HUES64 (cell line): ENCODE results near the gene APBA2.

ENCODE experiments used
- H3K27ac ChIP-seq: 2 replicates; pipeline ENCODE4 v1.7.0; 2013; ENCODE audit warnings: low read depth, low read length, inconsistent platforms
- H3K27me3 ChIP-seq: 2 replicates; pipeline ENCODE4 v1.6.1; 2013; ENCODE audit warnings: mild to moderate bottlenecking, low read length; ENCODE audit not compliant: insufficient read depth
- H3K36me3 ChIP-seq: 2 replicates; pipeline ENCODE4 v1.6.1; 2013; ENCODE audit warnings: mild to moderate bottlenecking, low read length; ENCODE audit not compliant: insufficient read depth
- H3K4me1 ChIP-seq: 2 replicates; pipeline ENCODE4 v1.6.1; 2013; ENCODE audit warnings: mild to moderate bottlenecking, low read length, moderate library complexity; ENCODE audit not compliant: insufficient read depth
- H3K4me3 ChIP-seq: 2 replicates; pipeline ENCODE4 v1.5.1; 2013; ENCODE audit warnings: mild to moderate bottlenecking, low read length, moderate library complexity
- H3K9ac ChIP-seq: 2 replicates; pipeline ENCODE4 v1.6.1; 2013; ENCODE audit warnings: mild to moderate bottlenecking, low read depth, low read length
- H3K9me3 ChIP-seq: 2 replicates; pipeline ENCODE4 v1.6.1; 2013; ENCODE audit warnings: low read depth, low read length; ENCODE audit not compliant: insufficient read depth
- WGBS: fragments of 150-250, 120-280 bp; methylation state at CpG from one replicate; pipeline ENCODE4 v1.1.7; 2013; ENCODE audit warnings: missing lambda C conversion rate; 5-methylcytosine and 5-hydroxymethylcytosine counted together

Gene APBA2

GRCh38 chr15:29120593-29121368, 235.0 kb downstream of the APBA2 start:
- Histone ChIP-seq H3K27ac (no peak overlapping the region), H3K4me1 (0 out of 2 replicates have a peak, but pooled peaks cover under 1% of the 10 kb centered on the region), H3K9me3 (no peaks in the 10 kb centered on the region), H3K4me3 (no peak overlapping the region), H3K27me3 (no peaks in the 10 kb centered on the region; the same call in 1 of the 2 replicates), H3K9ac (no peak overlapping the region), H3K36me3 (no peaks in the 10 kb centered on the region)
- 95% methylated on average over 20 of the region's 20 CpGs for WGBS

DNA sequence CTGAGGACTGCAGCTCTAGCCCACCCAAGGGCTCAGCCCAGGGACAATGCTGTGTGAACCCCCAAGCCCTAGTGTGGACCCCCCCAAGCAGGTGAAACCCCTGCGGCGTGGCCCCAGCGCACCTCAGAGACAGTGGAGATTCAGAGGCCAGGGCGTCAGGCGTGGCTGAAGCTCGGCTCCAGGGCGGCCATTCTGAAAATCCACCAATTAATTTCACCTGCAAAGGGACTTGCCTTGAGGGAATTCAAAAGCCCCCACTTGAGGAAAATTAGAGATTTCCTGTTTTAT, 235.5 kb downstream of the APBA2 start:
- H3K27me3 ChIP-seq = no peaks in the 10 kb centered on the region
- H3K9me3 ChIP-seq = no peaks in the 10 kb centered on the region
- WGBS = 85% methylated on average over 7 of the region's 7 CpGs
- no peak overlapping the region for H3K4me3 ChIP-seq
- H3K9ac ChIP-seq = no peak overlapping the region
- H3K36me3 ChIP-seq = no peaks in the 10 kb centered on the region
- H3K27ac ChIP-seq = no peak overlapping the region
- H3K4me1 ChIP-seq = no peaks in the 10 kb centered on the region

DNA sequence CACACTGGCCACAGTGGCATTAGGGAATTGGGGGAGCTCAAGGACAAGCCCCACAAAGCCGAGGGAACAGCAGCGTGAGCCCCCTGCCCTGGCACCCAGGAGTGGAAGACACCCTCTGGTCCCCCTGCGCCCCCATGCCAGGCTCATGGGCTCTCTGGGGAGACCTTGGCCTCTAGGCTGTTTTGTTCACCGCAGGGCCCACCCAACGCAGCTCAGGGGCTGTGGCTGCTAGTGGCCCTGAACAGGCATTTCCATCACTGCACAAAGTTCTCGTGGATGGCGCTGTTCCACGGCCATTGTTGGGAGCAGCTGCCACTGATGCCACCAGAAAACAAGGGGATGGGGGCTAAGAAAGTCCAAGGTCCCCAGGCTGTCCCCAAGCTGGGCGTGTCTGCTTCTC, 236.1 kb downstream of the APBA2 start:
- Histone ChIP-seq H3K9ac (no peak overlapping the region), H3K36me3 (no peaks in the 10 kb centered on the region), H3K4me3 (no peak overlapping the region), H3K27me3 (no peaks in the 10 kb centered on the region), H3K27ac (no peak overlapping the region), H3K4me1 (no peaks in the 10 kb centered on the region), H3K9me3 (no peaks in the 10 kb centered on the region)
- WGBS = 85% methylated on average over 9 of the region's 9 CpGs

DNA sequence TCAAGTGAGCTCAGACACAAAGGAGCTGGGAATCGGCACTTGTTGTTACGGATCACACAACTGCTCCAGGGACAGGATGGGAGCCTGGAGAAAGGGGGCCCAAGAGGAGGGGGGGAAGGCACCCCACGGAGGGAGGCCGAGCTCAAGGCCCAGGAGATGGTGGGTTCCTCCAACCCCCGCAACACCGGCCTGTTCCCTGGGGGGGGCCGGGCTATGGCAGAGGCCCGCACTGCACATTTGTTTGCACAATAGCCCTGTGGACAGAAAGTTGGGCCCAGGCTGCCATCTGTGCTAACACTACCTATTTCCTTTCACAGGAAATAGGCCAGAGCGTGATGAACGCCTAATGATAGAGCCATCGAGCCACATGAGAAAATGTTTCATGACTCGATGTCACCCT, 236.7 kb downstream of the APBA2 start:
- no peak overlapping the region for H3K9ac ChIP-seq
- whole genome bisulfite sequencing = 96% methylated on average over 12 of the region's 12 CpGs
- H3K4me3 ChIP-seq = no peak overlapping the region
- no peak overlapping the region for H3K27ac ChIP-seq
- H3K36me3 ChIP-seq = no peaks in the 10 kb centered on the region
- no peaks in the 10 kb centered on the region for H3K27me3 ChIP-seq
- H3K9me3 ChIP-seq = no peaks in the 10 kb centered on the region
- no peaks in the 10 kb centered on the region for H3K4me1 ChIP-seq

GRCh38 chr15:29123171-29123570, 237.4 kb downstream of the APBA2 start:
- Histone ChIP-seq H3K4me1 (no peaks in the 10 kb centered on the region), H3K9ac (no peak overlapping the region), H3K4me3 (no peak overlapping the region), H3K27me3 (no peaks in the 10 kb centered on the region), H3K36me3 (no peaks in the 10 kb centered on the region), H3K9me3 (no peaks in the 10 kb centered on the region), H3K27ac (no peak overlapping the region)
- 89% methylated on average over 18 of the region's 18 CpGs for WGBS

DNA sequence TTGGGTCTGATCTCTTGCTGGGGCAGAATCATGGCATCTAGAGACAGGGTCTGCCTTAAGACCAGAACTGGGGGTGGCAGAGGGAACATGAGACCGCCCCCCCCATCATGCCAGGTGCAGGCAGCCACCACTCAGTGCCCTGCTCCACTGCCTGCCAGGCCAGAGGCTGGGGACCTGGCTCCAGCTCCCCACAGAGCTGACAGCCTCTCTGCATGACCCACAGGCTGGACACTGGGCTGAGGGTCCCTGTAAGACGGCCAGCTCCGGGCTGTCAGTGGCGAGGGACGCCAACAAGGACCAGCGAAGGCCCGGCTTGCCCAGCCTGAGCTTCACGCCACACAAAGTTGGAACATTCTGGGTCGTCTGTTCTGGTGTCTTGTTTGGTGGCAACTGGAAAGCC, 238.2 kb downstream of the APBA2 start:
- H3K4me1 ChIP-seq = no peaks in the 10 kb centered on the region
- no peaks in the 10 kb centered on the region for H3K27me3 ChIP-seq
- no peak overlapping the region for H3K27ac ChIP-seq
- H3K36me3 ChIP-seq = no peaks in the 10 kb centered on the region
- no peak overlapping the region for H3K9ac ChIP-seq
- no peak overlapping the region for H3K4me3 ChIP-seq
- H3K9me3 ChIP-seq = no peaks in the 10 kb centered on the region
- 94% methylated on average over 9 of the region's 9 CpGs for WGBS

DNA sequence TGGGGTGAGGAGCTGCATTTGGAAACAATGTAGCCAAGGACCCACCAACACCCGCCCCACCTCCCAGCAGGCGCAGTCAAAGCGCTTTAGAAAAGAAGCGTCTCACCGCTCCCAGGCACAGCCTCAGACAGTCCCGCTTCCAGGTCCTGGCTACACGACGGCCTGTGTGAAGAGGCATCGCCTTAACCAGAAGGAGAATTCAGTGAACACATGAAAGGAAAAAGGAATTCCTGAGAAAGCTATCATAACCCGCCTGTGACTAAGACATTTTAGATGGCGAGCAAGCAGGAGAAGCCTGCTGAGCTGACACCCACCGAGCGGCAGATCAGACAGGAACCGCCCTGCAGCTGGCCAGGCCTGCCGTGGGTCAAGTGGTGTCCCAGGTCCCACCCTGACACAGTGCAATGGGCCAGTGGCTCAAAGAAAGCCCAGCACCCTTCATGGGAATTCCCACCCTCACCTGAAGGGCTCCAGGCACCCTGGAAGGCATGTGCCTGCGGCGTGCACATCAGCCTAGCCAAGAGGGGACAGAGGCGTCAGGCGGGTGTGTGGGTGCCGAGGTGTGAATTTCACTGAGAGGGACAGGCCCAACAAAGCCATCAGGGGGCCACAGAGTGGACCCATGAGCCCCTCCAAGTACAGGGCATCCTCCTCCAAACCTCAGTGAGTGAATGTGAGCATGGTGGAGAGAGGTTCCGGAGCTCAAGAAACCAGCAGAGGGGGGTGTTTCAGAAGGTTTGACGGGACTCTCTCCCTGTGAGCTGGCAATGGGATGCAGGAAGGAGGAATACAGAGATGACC, 239.0 kb downstream of the APBA2 start:
- WGBS = 78% methylated on average over 22 of the region's 22 CpGs
- H3K27ac ChIP-seq = no peak overlapping the region; the same call in 1 of the 2 replicates
- H3K4me3 ChIP-seq = no peak overlapping the region
- no peaks in the 10 kb centered on the region for H3K9me3 ChIP-seq
- no peaks in the 10 kb centered on the region for H3K36me3 ChIP-seq
- H3K4me1 ChIP-seq = no peaks in the 10 kb centered on the region
- no peak overlapping the region for H3K9ac ChIP-seq
- no peaks in the 10 kb centered on the region for H3K27me3 ChIP-seq

DNA sequence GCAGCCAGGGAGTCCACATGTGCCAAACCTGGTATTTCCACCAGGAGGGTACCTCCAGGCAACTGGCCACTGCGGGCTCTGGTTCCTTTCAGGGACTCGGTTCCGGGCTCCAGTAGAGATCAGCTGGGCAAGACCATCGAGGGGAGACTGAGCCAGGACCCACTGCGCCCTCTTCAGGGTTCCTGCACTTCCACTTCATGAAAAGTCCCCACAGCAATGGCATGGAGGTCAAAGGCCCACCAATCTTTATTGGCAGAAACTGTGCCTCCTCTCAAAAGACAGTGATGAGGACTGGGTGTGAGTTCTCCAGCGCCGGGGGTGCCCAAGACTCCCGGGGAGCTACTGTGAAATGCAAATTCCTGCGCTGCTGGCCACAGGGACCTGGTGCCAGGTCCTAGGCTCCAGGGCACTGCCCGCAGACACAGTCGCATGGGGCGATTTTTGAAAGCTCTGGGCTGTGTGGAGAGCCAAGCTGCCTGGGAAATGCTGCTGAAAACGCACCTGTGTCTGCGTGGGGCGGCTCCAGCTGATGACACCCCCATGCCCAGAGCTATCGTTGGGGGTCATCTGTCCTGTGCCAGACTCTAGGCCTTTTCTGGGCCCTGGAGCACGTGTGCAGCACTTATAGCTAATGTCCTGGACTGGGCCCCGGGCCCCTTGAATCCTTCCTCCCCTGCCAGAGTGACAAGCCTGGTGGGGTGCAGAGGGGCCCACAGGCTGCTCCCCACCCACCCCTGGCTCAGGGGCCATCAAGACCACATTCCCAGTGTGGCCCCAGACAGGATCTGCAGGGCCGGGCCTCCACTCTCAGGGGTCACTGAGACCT, 239.8 kb downstream of the APBA2 start:
- 94% methylated on average over 19 of the region's 19 CpGs for WGBS
- H3K27me3 ChIP-seq = no peaks in the 10 kb centered on the region
- H3K9ac ChIP-seq = no peak overlapping the region
- no peak overlapping the region for H3K4me3 ChIP-seq
- H3K9me3 ChIP-seq = no peaks in the 10 kb centered on the region
- no peaks in the 10 kb centered on the region; the same call in 1 of the 2 replicates for H3K4me1 ChIP-seq
- H3K27ac ChIP-seq = no peak overlapping the region
- no peaks in the 10 kb centered on the region for H3K36me3 ChIP-seq

GRCh38 chr15:29126208-29126536, 240.4 kb downstream of the APBA2 start:
- Histone ChIP-seq H3K27ac (no peak overlapping the region), H3K36me3 (no peaks in the 10 kb centered on the region), H3K9me3 (no peaks in the 10 kb centered on the region), H3K9ac (no peak overlapping the region), H3K27me3 (no peaks in the 10 kb centered on the region), H3K4me3 (no peak overlapping the region), H3K4me1 (no peaks in the 10 kb centered on the region; the same call in 1 of the 2 replicates)
- WGBS = 87% methylated on average over 11 of the region's 11 CpGs

DNA sequence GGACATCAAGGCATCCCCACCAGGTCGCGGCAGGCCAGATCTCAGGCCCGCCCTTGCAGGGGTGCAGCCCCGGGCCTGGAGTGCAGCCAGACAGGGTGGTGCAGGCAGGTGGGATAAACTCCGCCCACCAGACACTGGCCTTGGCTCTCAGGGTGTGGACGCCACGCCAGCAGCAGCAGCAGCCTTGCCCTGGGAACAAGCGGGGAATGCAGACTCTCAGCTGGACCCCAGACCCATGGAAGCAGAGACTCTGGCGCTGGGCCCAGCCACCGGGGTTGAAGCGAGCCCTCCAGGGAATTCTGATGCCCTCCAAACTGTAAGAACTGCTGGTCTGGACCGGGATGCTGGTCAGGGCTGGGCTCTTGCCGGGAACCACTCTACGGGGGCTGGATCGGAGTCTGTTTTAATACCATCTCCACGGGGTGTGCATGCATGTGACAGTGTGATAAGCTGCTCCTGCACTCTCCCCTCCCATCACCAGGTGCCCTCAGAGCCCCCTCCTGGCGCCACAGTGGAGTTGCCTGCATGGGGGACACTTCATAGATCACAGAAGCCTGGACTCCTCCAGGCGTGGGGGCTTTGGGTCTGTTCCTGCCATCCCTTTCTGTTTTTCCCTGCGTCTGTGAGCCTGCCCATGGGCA, 241.2 kb downstream of the APBA2 start:
- Histone ChIP-seq H3K36me3 (no peaks in the 10 kb centered on the region), H3K4me3 (no peak overlapping the region), H3K27me3 (no peaks in the 10 kb centered on the region), H3K27ac (no peak overlapping the region), H3K9me3 (no peaks in the 10 kb centered on the region), H3K9ac (no peak overlapping the region), H3K4me1 (no peaks in the 10 kb centered on the region; the same call in 1 of the 2 replicates)
- 86% methylated on average over 19 of the region's 19 CpGs for WGBS
